ENCODE measurements around the gene TCF3.

DNA sequence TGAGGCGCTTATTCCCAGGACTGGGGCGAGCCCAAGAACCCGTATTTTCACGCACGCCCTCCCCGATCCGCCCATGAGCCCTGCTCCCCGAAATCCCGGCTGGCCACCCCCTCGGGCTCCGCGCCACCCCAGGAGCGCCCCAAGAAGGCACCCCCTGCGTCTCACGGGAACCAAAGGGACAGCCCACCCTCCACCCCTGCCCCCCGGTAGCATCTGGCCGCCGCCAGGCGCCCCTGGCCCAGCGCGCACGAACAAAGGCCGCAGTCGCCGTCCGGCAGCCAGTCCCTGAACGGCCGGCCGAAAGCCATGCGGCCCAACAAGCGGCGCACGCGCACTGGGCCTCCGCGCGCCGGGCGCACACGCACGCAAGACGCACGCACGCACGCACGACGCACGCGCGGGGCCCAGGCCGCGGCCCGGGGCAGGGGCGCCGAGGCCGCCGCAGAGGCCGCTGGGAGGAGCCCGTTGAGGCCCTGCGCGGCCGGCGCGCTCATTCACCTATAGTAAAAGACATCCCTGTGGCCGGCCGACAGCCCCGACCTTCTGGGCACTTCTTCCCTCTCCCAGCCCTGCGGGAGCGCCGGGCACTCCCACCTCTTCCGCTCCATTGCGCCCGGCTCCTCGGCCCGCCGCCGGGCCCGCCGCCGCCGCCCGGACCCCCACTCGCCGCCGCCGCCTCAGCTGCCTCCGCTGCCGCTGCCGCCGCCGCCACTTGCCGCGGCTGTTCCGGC is 60.2 kb downstream of the TCF3 start:
- TF ChIP-seq EZH2 (IDR thresholded peaks at IDR 0.05; ENCODE audit: borderline replicate concordance, low read depth, low read length, severe bottlenecking), result no peak
- TF ChIP-seq CTCF (IDR thresholded peaks at IDR 0.05; ENCODE audit: extremely low read depth in 1 of 2, insufficient read depth in 1 of 2, low read depth in 1 of 2, low read length in 2 of 2), result no peak
